GM19324 (cell line): ENCODE measurements around the gene FRMD4A.
"Not testable (repeated sequence)": the region's sequence is repeated elsewhere in the genome, so short reads cannot be mapped to it uniquely, and the experiment has no call there.

Experiments
- ATAC-seq: cut with Tn5 transposase; IDR thresholded peaks from one replicate; pipeline ENCODE4 v1.9.1; 2021; ENCODE audit warnings: mild to moderate bottlenecking, moderate library complexity; ENCODE audit not compliant: unreplicated experiment, low FRiP score

Gene FRMD4A

DNA sequence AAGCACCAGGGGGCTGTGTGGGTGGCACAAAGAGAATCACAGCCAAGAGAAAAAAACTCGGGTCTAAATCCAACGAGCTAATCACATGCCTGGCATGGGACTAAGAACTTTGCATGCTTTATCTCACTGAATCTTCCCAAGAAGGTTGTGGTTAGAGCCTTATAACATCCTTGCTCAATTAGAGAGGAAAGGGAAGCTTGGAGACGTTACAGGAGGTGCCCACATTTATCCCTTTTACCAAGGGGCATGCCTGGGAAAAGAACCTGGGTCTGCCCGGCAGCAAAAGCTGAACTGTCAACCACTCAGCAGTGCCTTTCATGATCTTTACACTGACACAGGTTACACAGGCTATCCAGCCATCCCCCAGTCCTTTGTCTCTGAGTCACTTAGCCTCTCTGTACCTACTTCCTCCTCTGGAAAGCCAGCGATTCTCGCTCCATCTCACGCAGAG, 553.8 kb downstream of the FRMD4A start:
- no peak for ATAC-seq

DNA sequence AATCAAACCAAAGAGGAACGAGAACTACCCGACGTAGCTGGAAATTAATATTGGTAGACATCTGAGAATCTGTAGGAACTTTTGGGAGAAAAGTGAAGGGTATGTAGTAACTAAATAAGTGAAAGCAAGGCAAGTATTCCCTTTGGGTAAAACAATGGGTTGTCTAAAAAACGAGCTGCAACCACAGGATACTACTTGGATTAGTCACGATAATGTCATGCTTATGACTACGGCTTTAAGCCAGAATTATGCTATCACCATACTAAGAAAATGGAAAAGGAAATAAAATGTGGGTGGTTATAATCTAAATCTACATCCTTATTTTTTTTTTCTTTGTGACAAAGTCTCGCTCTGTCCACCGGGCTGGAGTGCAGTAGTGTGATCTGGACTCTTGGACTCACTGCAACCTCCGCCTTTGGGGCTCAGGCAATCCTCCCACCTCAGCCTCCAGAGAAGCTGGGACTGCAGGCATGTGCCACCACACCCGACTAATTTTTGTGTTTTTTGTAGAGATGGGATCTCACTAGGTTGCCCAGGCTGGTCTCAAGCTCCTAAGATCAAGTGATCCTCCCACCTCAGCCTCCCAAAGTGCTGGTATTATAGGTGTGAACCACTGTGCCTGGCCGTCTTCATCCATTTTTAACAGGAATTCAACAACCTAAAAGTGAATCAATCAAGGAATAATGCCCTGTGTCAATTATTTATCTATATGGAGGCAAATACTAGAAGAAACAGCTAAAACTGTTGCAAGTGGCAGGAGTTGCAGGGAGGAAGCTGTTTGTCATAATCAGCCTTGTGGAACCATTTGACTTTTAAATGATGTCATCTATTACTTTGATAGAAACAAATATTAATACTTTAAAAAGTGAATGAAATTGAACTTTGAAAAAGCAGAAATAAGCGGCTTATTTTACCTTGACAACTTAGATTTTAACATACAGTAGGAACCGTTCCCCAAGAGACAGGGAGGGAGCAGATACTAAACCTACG, 554.6 kb downstream of the FRMD4A start:
- no peak for ATAC-seq

DNA sequence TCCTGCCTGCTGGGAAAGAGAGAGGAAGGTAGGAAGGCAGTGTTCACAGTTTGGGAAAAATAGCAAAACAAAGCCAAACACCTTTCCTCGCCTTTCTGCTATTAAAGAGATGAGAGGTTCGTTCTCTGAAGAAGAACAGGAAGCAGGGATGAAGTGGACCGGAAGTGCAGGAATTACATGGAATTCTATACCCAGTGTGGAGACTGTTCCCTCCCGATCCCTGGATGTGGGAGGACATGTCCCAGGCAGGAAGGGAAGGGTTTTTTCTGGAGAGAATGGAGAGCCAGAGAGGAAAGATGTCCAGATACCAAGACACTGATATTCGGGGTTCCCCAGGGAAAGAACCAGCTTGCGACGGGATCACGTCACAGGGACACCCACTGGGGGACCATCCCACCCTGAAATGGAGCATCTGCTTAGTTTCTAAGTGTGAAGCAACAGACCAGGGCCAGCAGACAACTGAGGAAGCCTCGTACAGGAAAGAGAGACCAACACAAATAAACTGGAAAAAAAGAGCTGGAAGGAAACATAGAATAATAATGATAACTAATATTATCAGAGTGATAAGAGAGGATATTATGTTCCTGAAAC, 556.3 kb downstream of the FRMD4A start:
- ATAC-seq: no peak

DNA sequence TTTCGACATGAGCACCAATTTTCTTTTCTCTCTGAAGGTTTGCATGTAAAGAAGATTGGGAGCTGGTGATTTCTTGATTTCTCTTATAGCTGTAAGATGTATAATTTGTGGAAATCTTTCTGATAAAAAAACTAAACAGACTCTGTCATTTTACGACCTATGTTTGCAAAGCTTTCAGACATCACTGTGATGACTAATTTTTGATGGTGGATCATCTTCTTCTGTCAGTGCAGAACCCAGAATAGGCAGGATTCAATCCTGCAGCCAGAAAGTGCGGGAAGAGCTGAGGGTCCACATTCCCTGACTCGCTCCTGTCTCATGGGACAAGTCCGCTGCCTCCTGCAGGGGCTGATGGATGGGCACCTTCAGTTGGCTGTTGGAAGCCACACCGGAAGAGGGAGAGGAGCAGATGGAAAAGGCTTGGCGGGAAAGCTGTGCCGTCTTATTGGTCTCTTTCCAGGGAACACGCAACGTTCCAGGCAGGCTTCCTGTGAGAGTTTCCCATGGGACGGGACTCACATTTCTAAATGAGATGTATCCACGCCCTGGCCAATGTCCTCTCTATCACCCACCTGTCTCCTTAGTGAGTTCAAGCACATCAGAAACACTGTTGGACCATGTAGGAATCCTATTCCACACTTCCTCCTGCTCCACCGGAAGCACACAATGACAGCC, 557.1 kb downstream of the FRMD4A start:
- ATAC-seq: no peak

DNA sequence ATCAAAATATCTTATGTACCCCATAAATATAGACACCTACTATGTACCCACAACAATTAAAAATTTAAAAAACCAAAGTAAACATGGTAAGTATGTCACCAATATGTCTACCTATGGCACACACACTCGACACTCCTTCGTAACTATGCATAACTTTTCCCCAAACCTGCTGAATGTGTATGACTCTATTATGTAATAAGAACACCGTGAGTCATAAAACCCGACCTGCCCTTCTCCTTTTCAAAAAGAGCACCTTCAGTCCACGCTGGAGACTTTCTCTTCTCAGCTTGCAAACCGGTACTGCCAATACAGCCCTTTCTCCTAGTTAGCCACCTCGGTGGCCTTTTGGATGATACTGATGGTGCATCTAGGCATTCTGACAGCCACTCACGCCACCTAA, 557.7 kb downstream of the FRMD4A start:
- ATAC-seq: no peak

DNA sequence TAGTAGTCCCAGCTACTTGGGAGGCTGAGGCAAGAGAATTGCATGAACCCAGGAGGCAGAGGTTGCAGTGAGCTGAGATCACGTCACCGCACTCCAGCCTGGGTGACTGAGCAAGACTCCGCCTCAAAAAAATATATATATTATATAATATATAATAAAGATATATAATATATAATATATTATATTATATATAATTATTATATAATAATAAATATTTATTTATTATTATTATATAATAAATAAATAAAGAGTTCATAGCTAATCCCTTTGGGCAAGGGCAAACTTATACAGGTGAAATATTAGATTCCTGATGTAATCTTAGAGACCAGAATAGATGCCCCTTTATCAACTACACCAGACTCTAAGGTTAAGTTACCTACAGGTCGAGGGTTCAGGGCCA, 558.7 kb downstream of the FRMD4A start:
- ATAC-seq: no peak

DNA sequence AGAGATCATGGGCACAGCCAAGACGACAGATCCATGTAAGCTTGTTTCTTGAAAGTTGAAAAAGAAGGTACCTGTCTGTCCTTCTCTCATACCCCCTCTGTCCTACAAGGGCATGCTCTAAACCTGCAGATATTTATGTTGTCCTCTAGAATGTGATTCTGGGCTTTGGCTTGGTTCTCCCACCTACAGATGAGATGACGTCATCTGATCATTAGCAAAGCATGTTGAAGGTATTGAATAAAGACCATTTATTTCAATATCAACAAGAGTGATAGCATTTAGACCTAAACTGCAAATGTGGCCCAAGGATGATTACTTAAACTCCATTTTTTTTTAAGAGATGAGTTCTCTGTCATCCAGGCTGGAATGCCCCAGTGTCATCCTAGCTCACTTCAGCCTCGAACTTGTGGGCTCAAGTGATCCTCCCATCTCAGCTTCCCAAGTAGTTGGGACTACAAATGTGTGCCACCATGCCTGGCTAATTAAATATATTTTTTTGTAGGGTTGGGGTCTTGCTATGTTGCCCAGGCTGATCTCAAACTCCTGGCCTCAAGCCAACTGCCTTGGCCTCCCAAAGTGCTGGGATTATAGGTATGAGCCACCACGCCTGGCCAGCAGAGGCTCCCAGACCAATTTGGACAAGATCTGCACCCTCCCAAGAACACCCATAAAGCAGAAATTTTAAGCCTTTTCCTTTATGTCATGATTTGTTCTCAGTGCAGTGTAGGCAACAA, 559.8 kb downstream of the FRMD4A start:
- ATAC-seq: no peak

DNA sequence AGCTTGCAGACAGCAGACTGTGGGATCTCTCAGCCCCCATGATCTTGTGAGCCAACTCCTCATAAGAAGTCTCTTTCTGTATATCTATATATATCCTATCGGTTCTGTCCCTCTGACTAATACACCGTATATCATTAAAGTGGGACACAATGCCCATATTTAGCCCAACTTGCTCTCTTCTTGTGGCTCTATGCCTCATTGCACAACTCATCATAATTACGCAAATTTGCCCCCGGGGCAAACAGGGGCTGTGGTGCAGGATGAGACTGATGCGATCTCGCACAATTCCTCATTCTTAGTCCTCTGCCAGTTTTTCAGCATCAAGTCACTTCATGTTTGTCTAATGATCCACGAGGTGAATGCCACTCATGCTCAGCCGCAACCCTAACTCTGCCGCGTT, 560.8 kb downstream of the FRMD4A start:
- ATAC-seq: no peak

DNA sequence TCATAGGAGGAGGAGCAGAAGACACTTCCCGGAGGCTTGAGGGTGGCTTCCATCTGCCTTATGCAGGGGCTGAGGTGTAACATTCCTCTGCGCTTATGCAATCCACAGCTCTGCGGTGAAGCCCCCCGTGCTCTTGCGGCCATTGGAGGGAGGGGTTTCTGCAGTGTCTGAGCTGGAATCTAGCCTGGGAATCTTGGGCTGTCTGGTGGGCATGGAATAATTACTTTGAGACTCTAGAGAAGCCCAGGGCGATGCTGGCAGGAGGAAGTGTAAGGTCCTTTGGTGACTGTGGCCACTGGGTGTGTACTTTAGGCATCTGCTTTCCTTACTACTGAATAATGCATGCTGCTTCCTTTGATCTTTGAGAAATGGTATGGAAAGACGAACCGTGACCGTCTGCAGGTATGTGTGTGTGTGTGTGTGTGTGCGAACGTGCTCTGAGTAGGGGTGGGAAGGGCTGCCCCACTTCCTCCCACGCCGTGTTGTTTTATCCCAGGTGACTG, 563.0 kb downstream of the FRMD4A start:
- ATAC-seq: no peak

DNA sequence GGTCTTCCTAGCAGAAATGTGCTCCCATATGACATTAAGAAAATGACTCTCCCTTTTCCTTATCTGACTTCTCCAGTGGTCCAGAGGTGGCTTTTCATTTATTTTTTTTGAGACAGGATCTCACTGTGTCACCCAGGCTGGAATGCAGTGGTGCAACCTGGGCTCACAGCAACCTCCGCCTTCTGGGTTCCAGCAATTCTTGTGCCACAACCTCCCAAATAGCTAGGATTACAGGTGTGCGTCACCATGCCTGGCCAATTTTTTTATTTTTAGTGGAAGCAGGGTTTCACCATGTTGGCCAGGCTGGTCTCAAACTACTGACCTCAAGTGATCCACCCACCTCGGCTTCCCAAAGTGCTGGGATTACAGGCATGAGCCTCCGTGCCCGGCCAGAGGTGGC, 563.6 kb downstream of the FRMD4A start:
- ATAC-seq: not testable (repeated sequence)

DNA sequence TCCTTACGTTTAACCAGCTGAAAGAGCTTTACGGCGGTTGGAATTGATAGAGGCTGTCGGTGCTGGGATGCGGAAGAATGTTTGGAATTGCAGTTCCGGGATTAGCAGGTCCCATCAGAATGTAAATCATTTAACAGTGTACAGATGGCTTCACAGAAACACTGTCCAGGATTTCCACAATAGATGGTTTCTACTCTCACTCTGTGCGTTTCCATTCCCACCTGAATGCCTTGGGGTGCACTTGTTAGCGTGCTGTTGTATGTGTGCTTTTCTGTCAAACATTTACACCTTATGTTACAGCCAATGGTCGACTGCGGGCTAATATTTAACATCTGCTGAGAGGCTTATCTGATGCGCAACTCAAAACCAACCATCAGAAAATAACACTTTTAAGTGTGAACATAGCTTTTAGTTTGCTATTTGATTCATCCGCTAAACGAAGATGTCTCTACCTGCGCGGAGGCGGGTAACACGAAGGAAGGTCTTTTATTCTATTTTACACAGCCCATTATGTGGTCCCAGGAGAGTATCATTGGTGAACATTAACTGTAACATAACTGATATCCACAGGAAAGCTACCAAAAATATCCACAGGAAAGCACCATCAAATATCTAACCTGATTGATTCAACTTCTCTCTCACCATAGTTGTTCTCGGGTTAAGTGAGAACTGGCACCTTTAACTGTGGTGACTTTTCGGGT, 564.9 kb downstream of the FRMD4A start:
- peak; percentile 51 for ATAC-seq

DNA sequence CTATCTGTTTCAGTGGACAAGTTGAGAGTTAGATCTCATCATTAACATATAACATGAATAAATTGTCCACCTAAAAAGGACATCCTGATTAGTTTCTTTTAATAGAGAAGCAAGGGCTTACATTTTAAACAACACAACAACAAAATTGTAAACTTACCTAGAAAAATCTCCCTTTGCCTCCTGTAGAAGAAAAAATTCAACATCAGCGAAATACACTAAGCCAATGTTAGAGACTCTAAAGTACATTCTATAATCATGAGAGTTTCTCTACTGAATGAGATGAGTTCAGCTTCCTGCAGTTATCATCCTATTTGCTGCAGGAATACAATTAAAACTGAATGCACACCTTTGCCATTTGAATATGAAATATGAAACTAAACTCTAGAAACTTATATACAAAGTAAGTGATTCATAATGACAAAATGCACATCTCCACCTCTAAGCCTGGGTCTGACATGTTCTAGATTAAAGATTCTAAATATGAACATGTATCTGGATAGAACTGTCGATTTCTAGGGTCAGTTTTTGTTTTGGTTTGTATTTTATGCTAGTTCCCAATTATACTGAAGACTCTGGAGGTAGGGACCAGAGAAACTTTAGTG, 569.1 kb downstream of the FRMD4A start:
- ATAC-seq: no peak

DNA sequence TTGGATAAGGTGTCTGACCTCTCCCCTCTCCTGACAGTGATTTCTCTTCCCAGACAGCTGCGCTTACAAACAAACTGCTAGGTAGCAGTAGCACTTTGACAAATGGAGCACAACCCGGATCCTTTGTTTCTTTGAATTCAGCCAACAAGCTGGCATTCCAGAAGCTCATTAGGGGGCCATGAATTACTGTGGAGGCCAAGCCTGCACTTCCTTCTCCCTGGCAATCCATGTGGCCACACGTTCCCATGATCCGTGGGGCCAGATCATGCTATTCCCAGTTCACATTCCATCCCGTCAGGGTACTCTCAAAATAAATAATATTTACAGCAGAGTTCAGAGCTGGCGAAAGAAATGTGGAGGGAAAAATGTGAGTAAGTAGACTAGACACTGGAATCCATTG, 571.6 kb downstream of the FRMD4A start:
- ATAC-seq: no peak

DNA sequence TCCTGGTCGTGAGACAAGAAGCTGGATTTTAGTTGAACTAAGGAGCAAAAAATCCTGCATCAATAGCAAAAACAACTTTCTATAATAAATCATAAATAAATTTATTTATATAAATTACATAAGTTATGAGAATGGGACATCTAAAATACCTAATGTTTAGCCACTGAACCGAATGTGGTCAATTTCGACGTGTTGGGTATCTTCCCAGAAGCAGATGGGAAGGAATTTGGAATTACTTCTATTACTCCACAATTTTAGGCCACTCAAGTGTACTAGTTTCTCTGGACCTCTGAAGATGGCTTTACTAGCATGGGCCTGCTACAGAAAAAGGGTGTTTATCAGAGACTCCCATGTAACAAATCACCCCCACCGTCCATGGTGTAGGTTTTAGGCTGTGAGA, 572.0 kb downstream of the FRMD4A start:
- ATAC-seq: no peak

DNA sequence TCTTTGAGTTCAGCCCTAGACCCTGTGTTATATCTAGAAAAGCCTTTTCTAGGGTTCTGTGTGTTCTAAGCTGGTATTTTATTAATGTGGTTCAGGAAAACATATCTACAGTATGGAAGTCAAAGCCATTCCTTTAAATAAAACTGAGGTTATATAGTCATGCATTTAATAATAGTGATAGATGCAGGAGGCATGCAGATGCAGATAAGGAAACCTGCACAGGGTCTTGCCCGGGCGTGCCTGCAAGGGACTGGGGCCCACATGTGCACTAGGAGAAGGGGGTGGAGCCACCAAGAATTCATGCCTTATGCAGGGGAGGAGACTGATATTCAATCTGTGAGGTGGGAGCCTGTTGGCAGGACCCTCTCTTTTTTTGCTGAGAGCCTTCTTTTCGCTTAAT, 572.4 kb downstream of the FRMD4A start:
- no peak for ATAC-seq

DNA sequence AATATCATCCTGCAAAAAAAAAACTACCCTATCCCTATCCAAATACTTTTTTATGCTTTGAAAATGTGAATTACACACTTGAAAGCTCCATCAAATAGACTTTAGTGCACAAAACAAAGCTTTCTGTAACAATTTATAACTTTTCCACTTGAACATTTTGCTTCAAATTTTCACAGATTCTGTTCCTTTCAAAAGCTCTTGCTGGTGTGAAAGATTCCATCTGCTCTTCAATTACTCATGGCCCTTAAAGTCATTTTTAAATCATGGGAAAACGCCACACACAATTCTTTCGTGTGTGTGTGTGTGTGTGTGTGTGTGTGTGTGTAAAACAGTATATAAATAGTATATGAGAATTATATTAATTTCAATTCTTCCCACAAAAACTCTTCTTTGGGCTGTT, 576.4 kb downstream of the FRMD4A start:
- ATAC-seq: no peak

DNA sequence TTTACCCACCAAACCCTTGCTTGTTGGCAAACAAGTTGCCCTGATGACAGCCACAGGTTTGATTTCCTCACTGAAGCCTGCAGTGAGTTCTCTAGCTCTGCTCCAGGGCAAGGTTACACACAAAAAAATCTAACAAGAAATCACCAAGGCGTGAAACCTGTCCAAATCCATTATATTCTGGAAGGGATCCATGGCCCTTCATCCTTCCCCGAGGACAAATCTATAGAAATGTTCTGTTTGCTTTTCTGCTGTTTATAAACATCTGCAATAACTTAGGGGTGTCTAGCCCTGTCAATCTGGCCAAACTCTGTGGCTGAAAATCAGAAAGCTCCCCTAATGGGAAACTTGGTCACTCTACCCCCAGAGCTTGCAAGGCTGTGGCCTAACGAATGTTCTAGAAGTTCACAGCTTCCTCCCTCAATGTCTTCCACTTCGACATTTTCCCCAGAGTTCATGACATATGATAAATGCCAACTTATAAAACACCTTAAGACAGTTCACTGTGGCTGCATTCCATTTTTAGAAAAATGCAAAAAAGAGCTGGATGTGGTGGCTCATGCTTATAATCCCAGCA, 579.4 kb downstream of the FRMD4A start:
- no peak for ATAC-seq

DNA sequence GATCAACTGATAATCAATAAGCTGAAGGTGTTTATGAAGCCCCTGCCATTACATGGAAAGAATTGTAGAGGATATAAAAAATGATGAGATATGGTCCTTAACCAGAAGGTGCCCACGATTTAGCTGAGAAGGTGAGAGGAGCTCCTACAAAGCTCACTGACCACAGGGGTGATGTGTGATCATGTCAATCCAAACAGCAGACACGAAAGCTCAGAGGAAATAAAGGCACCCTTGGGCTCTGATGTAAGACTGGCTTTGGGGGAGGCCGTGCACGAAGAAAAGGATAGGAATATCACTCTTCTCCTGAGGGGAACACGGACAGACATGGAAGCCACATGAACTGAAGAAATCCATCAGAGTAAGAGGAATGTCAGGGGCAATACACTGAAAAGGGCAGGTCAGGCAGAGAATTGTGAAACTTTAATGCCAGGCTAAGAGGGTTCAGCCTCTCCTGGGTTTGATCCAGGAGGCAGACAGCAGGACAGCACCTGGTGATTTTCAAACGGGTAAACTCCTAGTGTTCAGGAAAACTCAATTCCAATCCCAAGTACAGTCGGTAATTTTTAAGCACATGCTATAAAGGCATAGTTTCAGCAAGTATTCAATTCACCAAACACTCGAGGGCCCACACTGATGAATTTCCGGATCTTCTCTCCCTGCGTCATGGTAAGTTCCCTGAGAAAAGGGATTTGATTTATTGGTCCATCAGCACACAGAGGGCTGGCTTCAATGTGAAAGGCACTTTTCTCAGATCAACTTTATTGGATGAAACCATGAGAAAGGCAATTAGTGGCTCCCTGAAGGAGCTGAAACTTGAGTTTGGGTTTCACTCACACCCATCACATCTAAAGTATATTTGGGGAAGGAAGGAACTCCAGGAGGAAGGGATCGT, 580.2 kb downstream of the FRMD4A start:
- no peak for ATAC-seq
